Subcutaneous abdominal adipose tissue (tissue), 5 donors: ENCODE results near the gene PCBP3.
A peak's percentile ranks its signal among the peaks of the same experiment; 100 is the strongest.

Source experiments
- H3K27ac ChIP-seq: one replicate; pipeline ENCODE4 v1.7.0; 2013; ENCODE audit warnings: low read depth, mild to moderate bottlenecking, inconsistent platforms, low read length, moderate library complexity
- H3K27me3 ChIP-seq, 5 donors: one replicate each; pipeline ENCODE4 v1.7.0; 2013; ENCODE audit warnings: low read length in 5 of 5, inconsistent platforms in 1 of 5; ENCODE audit not compliant: control insufficient read depth in 5 of 5, insufficient read depth in 4 of 5
- H3K36me3 ChIP-seq, 5 donors: one replicate each; pipeline ENCODE4 v1.7.0; 2013; ENCODE audit warnings: low read length in 5 of 5; ENCODE audit not compliant: control insufficient read depth in 5 of 5, insufficient read depth in 5 of 5
- H3K4me1 ChIP-seq, 5 donors: one replicate each; pipeline ENCODE4 v1.7.0; 2013; ENCODE audit warnings: low read length in 5 of 5, mild to moderate bottlenecking in 3 of 5, moderate library complexity in 1 of 5; ENCODE audit not compliant: control insufficient read depth in 5 of 5, insufficient read depth in 5 of 5
- H3K4me3 ChIP-seq, 5 donors: one replicate each; pipeline ENCODE4 v1.7.0; 2013; ENCODE audit warnings: low read length in 5 of 5, low read depth in 1 of 5
- H3K9ac ChIP-seq, 5 donors: one replicate each; pipeline ENCODE4 v1.7.0; 2013; ENCODE audit warnings: low read length in 5 of 5, mild to moderate bottlenecking in 4 of 5, moderate library complexity in 3 of 5
- H3K9me3 ChIP-seq, 5 donors: one replicate each; pipeline ENCODE4 v1.7.0; 2013; ENCODE audit warnings: low read length in 5 of 5; ENCODE audit not compliant: control insufficient read depth in 5 of 5
- donor health status: healthy.
- donor health status: healthy.
- donor health status: healthy.
- donor health status: healthy.
- donor health status: healthy.

PCBP3 gene

DNA sequence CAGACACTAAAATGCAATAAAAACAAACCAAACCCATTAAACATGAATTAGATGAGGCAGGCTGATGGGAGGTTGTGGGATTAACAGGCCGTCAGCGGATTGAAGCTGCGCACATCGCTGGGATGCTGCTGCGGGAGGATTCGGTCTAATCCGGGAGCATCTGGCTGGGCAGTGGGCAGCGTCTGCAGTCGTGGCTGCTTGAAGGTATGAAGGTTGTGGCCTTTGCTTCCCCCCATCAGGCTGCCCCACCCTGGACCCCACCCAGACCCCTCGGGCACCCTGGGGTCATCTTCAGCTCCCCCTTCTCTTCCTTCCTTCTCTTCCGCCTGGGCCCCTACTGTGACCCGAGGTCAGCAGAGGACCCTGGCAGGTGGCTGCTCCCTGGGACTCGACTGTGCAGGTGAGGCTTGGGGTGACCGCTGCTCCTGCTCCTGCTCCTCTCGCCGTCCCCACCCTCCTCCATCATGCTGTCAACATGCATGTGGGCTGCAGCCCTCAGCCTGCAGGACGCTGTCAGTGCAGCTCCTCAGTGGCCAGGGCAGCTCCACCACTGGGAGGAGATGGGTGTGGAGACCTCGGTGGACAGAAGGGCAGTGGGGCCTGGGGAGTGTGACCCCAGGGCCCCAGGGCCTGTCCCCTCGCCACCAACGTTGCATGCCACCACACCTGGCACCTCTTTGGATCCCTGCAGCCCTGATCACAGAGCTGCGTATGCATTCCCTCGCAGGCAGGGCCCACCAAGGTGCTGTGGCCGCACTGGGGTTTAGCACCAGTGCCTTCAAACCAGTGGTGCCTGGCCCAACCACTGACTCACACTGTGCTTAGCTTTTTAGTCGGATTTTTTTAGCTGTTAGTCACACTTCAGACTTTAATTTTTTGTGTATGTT, 225.8 kb downstream of the PCBP3 start:
- no peak overlapping the region for H3K9ac ChIP-seq
- no peak overlapping the region for H3K4me3 ChIP-seq
- H3K9me3 ChIP-seq = no peaks in the 10 kb centered on the region
- peaks cover 0 to 2% (median 2%) of the 10 kb centered on the region in 5 donors for H3K27me3 ChIP-seq
- H3K4me1 ChIP-seq = no peaks in the 10 kb centered on the region
- H3K27ac ChIP-seq = no peak overlapping the region
- no peaks in the 10 kb centered on the region for H3K36me3 ChIP-seq

DNA sequence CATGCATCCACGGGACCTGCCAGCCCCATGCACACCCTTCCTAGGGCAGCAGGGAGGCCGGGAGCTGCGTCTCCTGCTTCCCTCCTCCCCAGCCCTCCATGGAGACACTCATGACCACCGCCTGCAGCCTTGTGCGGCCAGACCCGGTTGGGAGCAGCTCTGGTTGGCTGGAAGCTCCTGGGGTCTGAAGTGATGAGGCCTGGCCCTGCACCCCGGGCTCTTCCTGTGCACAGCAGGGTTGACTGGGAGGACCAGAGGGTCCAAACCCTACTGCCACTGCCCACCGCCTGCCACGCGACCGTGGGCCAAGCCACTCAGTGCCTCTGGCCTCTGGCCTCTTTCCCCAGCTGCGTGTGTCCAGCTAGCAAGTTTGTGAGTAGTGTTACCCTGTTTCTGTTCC, 226.9 kb downstream of the PCBP3 start:
- Histone ChIP-seq H3K27ac (no peak overlapping the region), H3K4me1 (peaks cover 0 to 10% (median 8%) of the 10 kb centered on the region in 5 donors), H3K9ac (no peak overlapping the region), H3K4me3 (no peak overlapping the region), H3K27me3 (peaks cover 0 to 9% (median 2%) of the 10 kb centered on the region in 5 donors), H3K36me3 (no peaks in the 10 kb centered on the region), H3K9me3 (no peaks in the 10 kb centered on the region)

DNA sequence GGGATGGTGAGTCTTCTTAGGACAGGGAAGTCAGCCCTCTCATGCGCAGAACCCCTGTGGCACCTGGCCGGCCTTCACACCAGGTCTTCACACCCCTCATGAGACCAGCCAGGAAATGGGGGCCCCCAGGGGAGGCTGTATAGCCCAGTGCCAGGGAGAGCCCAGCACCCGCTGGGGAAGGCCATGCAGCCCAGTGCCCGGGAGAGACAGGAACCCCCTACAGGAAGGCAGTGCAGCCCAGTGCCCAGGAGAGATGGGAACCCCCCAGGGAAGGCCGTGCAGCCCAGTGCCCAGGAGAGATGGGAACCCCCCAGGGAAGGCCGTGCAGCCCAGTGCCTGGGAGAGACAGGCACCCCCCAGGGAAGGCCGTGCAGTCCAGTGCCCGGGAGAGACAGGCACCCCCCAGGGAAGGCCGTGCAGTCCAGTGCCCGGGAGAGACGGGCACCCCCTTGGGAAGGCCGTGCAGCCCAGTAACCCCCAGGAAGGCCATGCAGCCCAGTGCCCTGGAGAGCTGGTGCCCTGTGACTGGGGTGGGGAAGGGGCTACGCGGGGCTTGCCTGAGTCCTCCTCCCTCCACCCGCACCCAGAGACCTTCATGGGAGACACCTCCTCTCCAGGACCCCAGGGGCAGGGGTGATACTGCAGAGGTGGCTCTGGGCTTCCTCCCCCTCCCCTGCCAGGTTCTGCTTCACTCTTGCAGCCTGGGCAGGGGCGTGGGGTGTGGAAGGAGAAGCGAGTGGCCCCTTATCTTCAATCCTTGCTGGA, 227.5 kb downstream of the PCBP3 start:
- no peak overlapping the region for H3K9ac ChIP-seq
- H3K27ac ChIP-seq = no peak overlapping the region
- H3K36me3 ChIP-seq = no peaks in the 10 kb centered on the region
- no peaks in the 10 kb centered on the region for H3K9me3 ChIP-seq
- peaks cover 0 to 13% (median 11%) of the 10 kb centered on the region in 5 donors for H3K4me1 ChIP-seq
- peaks cover 0 to 12% (median 3%) of the 10 kb centered on the region in 5 donors for H3K27me3 ChIP-seq
- no peak overlapping the region for H3K4me3 ChIP-seq

DNA sequence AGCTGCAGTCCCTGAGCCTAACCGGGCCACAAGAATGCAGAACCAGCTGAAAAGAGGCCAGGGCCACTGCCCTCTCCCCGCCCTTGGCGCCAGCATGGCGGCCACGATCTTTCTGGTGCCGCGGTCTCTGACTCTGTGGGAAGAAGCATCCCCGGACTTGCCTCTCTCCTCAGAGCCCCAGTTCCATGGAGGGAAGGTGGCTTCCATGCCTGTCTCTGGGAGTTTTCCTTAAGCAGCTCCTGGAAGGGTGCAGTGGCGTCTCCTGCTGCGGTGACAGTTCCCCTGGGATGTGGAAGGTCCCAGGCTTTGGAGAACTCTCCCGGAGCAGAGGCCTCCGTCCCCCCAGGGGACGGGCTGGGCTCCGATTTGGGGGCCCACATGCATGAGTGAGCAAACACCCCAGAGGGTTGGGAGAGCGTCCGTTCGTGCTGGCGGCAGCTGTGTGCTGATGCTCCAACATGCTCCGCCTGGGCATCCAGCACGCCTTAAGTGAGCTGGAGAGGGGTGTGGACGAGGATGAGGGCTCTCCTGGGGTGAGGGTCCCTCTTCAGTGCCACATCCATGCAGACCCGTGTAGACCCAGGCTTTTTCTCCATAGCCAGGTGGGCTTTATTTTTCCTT, 228.2 kb downstream of the PCBP3 start:
- no peak overlapping the region for H3K27ac ChIP-seq
- no peak overlapping the region for H3K4me3 ChIP-seq
- no peaks in the 10 kb centered on the region for H3K9me3 ChIP-seq
- peaks cover 0 to 13% (median 11%) of the 10 kb centered on the region in 5 donors for H3K4me1 ChIP-seq
- no peaks in the 10 kb centered on the region for H3K36me3 ChIP-seq
- H3K9ac ChIP-seq = no peak overlapping the region
- peaks cover 0 to 12% (median 6%) of the 10 kb centered on the region in 5 donors for H3K27me3 ChIP-seq

DNA sequence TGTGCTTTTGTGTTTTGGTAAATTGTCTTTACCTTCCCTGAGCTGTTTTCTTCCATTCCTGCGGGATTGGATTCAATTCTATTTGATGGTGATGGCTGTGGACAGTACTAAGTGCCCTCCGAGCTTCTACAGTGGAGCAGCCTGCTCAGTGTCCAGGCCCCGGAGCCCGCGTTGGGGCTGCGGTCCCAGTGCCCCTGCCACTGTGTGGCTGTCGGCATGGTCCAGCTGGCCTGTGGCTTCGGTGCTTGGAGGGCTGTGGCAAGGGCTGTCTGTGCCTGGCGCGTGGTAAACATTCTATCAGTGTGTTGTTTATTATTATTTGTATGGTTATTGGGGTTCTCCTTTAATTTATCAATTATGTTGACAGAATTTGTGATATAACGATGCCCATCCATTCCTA, 228.9 kb downstream of the PCBP3 start:
- no peak overlapping the region for H3K27ac ChIP-seq
- peaks cover 0 to 13% (median 11%) of the 10 kb centered on the region in 5 donors for H3K4me1 ChIP-seq
- peaks cover 0 to 12% (median 6%) of the 10 kb centered on the region in 5 donors for H3K27me3 ChIP-seq
- no peaks in the 10 kb centered on the region for H3K9me3 ChIP-seq
- H3K9ac ChIP-seq = no peak overlapping the region
- no peaks in the 10 kb centered on the region for H3K36me3 ChIP-seq
- H3K4me3 ChIP-seq = no peak overlapping the region

DNA sequence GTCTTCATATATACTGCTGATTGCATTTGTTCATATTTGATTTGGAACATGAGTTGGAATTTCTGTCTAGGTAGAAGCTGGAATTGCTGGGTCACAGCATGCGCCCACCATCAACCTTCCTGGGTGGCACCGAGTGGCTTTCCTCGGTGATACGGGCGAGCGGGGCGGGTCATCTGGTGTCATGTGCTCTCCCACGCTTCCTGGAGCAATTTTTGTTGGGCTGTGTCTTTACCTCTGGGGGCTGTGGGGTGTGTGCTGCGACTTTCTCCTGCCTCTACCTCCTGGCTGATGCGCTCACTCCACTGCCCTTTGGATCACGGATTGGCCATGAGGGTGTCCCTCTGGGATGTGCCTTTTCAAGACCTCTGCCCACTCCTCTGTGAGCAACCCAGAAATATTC, 229.4 kb downstream of the PCBP3 start:
- Histone ChIP-seq H3K4me1 (peaks cover 0 to 15% (median 11%) of the 10 kb centered on the region in 5 donors), H3K27ac (no peak overlapping the region), H3K27me3 (peaks cover 0 to 12% (median 6%) of the 10 kb centered on the region in 5 donors), H3K36me3 (no peaks in the 10 kb centered on the region), H3K4me3 (no peak overlapping the region), H3K9ac (no peak overlapping the region), H3K9me3 (no peaks in the 10 kb centered on the region)

DNA sequence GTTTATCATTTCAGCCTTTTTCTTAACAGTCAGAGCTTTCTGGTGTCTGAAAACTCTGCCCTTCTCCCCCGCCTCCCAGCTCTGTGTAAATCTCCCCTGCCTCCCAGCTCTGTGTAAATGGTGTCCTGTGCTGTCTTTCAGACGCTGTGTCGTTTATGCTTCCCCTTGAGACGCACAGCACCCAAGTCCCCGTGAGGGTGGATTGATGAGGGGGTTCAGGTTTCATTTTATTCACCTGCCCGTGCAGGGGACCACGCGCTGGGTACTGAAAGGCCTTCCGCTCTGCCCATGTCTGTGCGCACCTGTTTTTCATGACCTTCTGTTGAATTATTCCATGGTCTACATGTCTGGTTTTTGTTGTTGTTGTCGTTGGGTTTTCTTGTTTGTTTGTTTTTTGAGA, 229.9 kb downstream of the PCBP3 start:
- peaks cover 0 to 12% (median 6%) of the 10 kb centered on the region in 5 donors for H3K27me3 ChIP-seq
- peaks cover 0 to 18% (median 11%) of the 10 kb centered on the region in 5 donors for H3K4me1 ChIP-seq
- H3K4me3 ChIP-seq = no peak overlapping the region
- no peak overlapping the region for H3K9ac ChIP-seq
- no peaks in the 10 kb centered on the region for H3K9me3 ChIP-seq
- H3K36me3 ChIP-seq = no peaks in the 10 kb centered on the region
- no peak overlapping the region for H3K27ac ChIP-seq

DNA sequence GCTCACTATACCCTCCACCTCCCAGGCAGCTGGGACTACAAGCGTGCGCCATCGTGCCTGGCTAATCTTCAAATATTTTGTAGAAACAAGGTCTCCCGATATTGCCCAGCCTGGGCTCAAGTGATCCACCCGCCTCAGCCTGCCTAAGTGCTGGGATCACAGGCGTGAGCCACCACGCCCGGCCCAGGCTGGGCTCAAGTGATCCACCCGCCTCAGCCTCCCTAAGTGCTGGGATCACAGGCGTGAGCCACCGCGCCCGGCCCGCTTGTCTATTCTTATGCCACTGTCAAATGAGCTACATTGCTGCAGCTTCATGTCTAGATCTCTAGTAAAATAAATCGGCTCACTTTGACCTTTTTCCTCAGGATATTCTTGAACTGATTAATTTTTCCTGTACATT, 230.3 kb downstream of the PCBP3 start:
- Histone ChIP-seq H3K4me3 (no peak overlapping the region), H3K9ac (no peak overlapping the region), H3K36me3 (no peaks in the 10 kb centered on the region), H3K27me3 (peaks cover 0 to 12% (median 6%) of the 10 kb centered on the region in 5 donors), H3K27ac (no peak overlapping the region), H3K9me3 (no peaks in the 10 kb centered on the region), H3K4me1 (peaks cover 0 to 18% (median 11%) of the 10 kb centered on the region in 5 donors)

DNA sequence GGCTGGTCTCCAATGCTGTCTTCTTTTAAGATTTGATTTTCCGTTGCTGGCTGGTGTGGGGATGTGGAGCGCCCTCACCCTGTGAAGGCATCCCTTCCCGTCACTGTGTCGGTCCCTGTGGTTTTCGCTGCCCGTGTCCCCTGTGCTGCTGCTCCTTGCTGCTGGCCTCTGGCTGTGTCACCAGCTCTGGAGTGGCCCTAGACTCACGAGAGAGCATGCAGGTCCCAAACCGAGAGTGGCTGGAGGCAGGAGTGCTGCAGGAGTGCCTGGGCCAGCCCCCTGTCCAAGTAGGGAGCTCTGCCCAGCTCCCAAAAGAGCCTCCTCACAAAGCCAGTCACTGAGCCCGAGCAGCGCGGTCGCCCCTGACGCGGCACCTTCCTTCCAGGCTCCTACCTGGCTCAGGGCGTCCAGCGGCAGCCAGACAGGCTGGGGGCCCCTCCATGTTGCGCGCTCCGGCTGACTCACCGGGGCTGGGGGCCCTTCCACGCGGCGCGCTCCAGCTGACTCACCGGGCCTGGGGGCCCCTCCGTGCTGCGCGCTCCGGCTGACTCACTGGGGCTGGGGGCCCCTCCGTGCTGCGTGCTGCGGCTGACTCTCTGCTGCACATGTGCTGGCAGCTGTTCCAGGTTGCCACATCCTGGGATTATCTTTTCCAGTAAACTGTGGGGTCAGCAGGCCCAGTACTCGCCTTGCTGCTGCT, 231.3 kb downstream of the PCBP3 start:
- Histone ChIP-seq H3K9ac (peak overlapping the region in 2 of 5 donors; percentile 2 to 39), H3K27ac (no peak overlapping the region), H3K36me3 (no peaks in the 10 kb centered on the region), H3K9me3 (no peaks in the 10 kb centered on the region), H3K4me1 (peaks cover 0 to 20% (median 11%) of the 10 kb centered on the region in 5 donors), H3K4me3 (peak overlapping the region in 2 of 5 donors; percentile 24 to 30), H3K27me3 (peaks cover 0 to 12% (median 6%) of the 10 kb centered on the region in 5 donors)
